ENCODE measurements around the gene NFYA.

The NFYA gene

DNA sequence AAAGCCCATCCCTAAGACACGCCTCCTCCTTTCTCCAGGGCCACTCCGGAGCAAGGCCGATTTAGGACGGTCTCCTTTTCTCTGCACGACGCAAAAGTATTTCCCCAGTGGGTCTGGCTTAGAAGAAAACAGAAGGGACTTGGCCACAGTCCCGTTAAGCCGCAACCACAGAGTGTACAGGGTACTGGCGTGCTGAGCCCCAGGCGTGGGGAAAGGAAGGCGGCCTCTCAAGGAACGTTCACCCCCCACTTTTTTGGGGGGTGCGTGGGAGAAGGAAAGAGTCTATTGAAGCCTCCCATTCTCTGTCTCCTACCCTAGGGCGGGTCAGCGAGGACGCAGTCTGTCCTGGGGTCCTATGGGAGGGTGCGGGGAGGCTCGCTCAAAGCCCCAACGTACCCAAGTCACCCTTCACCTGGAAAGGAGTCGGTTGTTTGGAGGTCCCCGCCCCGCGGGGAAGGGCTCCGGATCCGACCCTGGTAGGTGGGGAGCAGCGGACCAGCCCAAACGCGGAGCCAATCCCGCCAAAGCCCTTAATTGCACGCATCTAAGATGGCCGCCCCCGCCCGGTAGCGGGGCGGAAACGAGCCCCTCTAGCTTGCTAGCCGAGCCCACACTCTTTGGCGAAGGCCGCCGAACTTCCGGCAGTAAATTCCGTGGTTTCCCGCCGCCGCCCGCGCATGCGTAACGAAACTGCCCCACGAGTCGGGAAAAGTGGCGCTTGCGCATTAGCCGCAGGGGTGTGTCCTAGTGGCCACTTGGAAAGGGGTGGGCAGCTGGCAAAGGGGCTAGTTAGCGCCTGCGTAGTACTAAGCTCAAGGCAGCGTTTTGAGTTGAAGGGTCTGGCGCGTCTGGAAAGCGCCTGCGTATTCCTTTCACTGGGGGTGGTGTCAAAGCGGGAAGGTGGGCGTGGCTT lies 595 bp upstream of the NFYA start, which contains the start of gene OARD1 (continued):
- TF ChIP-seq ZNF140 (tag by site-specific recombination; IDR thresholded peaks at IDR 0.05) (no peak), ZNF366 (tag by site-specific recombination; conservative IDR thresholded peaks at IDR 0.05) (peak; percentile 48; the same call in 1 of the 2 replicates), ZBTB8A (tag by site-specific recombination; IDR thresholded peaks at IDR 0.05) (peak; percentile 41; the same call in 1 of the 2 replicates), ZNF10 (tag by site-specific recombination; IDR thresholded peaks at IDR 0.05) (peak; percentile 86), EGR2 (tag by site-specific recombination; IDR thresholded peaks at IDR 0.05; ENCODE audit: low read depth) (no peak), ZNF2 (tag by site-specific recombination; IDR thresholded peaks at IDR 0.05) (peak; percentile 68; the same call in 1 of the 2 replicates), ZNF341 (tag by site-specific recombination; IDR thresholded peaks at IDR 0.05; ENCODE audit: low read depth) (peak; percentile 71), ZNF658 (tag by site-specific recombination; IDR thresholded peaks at IDR 0.05) (no peak), ZFP37 (tag by site-specific recombination; IDR thresholded peaks at IDR 0.05) (peak; percentile 80), ZNF121 (tag by site-specific recombination; IDR thresholded peaks at IDR 0.05) (no peak), ZNF223 (tag by site-specific recombination; IDR thresholded peaks at IDR 0.05) (no peak), ZNF146 (tag by site-specific recombination; IDR thresholded peaks at IDR 0.05) (no peak), ZIC2 (tag by site-specific recombination; IDR thresholded peaks at IDR 0.05) (no peak; the same call in 1 of the 2 replicates), ZSCAN30 (tag by site-specific recombination; IDR thresholded peaks at IDR 0.05) (peak; percentile 60; the same call in 1 of the 2 replicates), ZNF426 (tag by site-specific recombination; IDR thresholded peaks at IDR 0.05) (no peak), SETDB1 (IDR thresholded peaks at IDR 0.05; ENCODE audit: insufficient read length, low read length) (no peak), ZNF585B (tag by site-specific recombination; IDR thresholded peaks at IDR 0.05) (no peak), ZFP69B (tag by site-specific recombination; IDR thresholded peaks at IDR 0.05) (peak; percentile 25; the same call in 1 of the 2 replicates), GFI1B (tag by site-specific recombination; IDR thresholded peaks at IDR 0.05) (no peak), ZNF843 (tag by site-specific recombination; IDR thresholded peaks at IDR 0.05) (peak; percentile 60)
- TF ChIP-seq, protein P1, sequence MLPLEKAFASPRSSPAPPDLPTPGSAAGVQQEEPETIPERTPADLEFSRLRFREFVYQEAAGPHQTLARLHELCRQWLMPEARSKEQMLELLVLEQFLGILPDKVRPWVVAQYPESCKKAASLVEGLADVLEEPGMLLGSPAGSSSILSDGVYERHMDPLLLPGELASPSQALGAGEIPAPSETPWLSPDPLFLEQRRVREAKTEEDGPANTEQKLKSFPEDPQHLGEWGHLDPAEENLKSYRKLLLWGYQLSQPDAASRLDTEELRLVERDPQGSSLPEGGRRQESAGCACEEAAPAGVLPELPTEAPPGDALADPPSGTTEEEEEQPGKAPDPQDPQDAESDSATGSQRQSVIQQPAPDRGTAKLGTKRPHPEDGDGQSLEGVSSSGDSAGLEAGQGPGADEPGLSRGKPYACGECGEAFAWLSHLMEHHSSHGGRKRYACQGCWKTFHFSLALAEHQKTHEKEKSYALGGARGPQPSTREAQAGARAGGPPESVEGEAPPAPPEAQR (tag by site-specific recombination; IDR thresholded peaks at IDR 0.05) = peak; percentile 59; the same call in 1 of the 2 replicates
- TF ChIP-seq, protein P2, sequence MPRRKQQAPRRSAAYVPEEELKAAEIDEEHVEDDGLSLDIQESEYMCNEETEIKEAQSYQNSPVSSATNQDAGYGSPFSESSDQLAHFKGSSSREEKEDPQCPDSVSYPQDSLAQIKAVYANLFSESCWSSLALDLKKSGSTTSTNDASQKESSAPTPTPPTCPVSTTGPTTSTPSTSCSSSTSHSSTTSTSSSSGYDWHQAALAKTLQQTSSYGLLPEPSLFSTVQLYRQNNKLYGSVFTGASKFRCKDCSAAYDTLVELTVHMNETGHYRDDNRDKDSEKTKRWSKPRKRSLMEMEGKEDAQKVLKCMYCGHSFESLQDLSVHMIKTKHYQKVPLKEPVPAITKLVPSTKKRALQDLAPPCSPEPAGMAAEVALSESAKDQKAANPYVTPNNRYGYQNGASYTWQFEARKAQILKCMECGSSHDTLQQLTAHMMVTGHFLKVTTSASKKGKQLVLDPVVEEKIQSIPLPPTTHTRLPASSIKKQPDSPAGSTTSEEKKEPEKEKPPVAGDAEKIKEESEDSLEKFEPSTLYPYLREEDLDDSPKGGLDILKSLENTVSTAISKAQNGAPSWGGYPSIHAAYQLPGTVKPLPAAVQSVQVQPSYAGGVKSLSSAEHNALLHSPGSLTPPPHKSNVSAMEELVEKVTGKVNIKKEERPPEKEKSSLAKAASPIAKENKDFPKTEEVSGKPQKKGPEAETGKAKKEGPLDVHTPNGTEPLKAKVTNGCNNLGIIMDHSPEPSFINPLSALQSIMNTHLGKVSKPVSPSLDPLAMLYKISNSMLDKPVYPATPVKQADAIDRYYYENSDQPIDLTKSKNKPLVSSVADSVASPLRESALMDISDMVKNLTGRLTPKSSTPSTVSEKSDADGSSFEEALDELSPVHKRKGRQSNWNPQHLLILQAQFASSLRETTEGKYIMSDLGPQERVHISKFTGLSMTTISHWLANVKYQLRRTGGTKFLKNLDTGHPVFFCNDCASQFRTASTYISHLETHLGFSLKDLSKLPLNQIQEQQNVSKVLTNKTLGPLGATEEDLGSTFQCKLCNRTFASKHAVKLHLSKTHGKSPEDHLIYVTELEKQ (tag by site-specific recombination; IDR thresholded peaks at IDR 0.05; ENCODE audit: borderline replicate concordance) = no peak
- TF ChIP-seq, protein P3, sequence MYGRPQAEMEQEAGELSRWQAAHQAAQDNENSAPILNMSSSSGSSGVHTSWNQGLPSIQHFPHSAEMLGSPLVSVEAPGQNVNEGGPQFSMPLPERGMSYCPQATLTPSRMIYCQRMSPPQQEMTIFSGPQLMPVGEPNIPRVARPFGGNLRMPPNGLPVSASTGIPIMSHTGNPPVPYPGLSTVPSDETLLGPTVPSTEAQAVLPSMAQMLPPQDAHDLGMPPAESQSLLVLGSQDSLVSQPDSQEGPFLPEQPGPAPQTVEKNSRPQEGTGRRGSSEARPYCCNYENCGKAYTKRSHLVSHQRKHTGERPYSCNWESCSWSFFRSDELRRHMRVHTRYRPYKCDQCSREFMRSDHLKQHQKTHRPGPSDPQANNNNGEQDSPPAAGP (tag by site-specific recombination; IDR thresholded peaks at IDR 0.05) = peak; percentile 62
- TF ChIP-seq, protein P4, sequence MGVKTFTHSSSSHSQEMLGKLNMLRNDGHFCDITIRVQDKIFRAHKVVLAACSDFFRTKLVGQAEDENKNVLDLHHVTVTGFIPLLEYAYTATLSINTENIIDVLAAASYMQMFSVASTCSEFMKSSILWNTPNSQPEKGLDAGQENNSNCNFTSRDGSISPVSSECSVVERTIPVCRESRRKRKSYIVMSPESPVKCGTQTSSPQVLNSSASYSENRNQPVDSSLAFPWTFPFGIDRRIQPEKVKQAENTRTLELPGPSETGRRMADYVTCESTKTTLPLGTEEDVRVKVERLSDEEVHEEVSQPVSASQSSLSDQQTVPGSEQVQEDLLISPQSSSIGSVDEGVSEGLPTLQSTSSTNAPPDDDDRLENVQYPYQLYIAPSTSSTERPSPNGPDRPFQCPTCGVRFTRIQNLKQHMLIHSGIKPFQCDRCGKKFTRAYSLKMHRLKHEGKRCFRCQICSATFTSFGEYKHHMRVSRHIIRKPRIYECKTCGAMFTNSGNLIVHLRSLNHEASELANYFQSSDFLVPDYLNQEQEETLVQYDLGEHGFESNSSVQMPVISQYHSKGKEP (tag by site-specific recombination; IDR thresholded peaks at IDR 0.05) = no peak
- TF ChIP-seq, protein P5, sequence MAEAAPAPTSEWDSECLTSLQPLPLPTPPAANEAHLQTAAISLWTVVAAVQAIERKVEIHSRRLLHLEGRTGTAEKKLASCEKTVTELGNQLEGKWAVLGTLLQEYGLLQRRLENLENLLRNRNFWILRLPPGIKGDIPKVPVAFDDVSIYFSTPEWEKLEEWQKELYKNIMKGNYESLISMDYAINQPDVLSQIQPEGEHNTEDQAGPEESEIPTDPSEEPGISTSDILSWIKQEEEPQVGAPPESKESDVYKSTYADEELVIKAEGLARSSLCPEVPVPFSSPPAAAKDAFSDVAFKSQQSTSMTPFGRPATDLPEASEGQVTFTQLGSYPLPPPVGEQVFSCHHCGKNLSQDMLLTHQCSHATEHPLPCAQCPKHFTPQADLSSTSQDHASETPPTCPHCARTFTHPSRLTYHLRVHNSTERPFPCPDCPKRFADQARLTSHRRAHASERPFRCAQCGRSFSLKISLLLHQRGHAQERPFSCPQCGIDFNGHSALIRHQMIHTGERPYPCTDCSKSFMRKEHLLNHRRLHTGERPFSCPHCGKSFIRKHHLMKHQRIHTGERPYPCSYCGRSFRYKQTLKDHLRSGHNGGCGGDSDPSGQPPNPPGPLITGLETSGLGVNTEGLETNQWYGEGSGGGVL (tag by site-specific recombination; IDR thresholded peaks at IDR 0.05) = peak; percentile 22; the same call in 1 of the 2 replicates
- TF ChIP-seq, protein P6, sequence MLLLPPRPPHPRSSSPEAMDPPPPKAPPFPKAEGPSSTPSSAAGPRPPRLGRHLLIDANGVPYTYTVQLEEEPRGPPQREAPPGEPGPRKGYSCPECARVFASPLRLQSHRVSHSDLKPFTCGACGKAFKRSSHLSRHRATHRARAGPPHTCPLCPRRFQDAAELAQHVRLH (tag by site-specific recombination; IDR thresholded peaks at IDR 0.05) = 0 out of 2 replicates have a peak, but pooled peaks have one; percentile 4
- TF ChIP-seq, protein P7, sequence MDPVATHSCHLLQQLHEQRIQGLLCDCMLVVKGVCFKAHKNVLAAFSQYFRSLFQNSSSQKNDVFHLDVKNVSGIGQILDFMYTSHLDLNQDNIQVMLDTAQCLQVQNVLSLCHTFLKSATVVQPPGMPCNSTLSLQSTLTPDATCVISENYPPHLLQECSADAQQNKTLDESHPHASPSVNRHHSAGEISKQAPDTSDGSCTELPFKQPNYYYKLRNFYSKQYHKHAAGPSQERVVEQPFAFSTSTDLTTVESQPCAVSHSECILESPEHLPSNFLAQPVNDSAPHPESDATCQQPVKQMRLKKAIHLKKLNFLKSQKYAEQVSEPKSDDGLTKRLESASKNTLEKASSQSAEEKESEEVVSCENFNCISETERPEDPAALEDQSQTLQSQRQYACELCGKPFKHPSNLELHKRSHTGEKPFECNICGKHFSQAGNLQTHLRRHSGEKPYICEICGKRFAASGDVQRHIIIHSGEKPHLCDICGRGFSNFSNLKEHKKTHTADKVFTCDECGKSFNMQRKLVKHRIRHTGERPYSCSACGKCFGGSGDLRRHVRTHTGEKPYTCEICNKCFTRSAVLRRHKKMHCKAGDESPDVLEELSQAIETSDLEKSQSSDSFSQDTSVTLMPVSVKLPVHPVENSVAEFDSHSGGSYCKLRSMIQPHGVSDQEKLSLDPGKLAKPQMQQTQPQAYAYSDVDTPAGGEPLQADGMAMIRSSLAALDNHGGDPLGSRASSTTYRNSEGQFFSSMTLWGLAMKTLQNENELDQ (tag by site-specific recombination; IDR thresholded peaks at IDR 0.05; ENCODE audit: low read depth) = no peak

All from HEK293 (cell line).